GM11168 (cell line): ENCODE measurements around the gene BRIP1.
"Not testable (repeated sequence)": the region's sequence is repeated elsewhere in the genome, so short reads cannot be mapped to it uniquely, and the experiment has no call there.

ENCODE experiments used
- in situ Hi-C: fragments of 300-500 bp; cut with MboI; formaldehyde crosslinking; loops from one replicate; pipeline ENCODE4 v1.12.0; 2022; ENCODE audit warnings: low sequenced_read_pairs; ENCODE audit not compliant: unreplicated experiment

The BRIP1 gene

GRCh38 chr17:61862975-61863800, at the start of gene BRIP1:
Gene BRIP1, minus strand, starts transcription at chr17:61863528. Its CDS starts 1,989 bp downstream, at chr17:61861539.
- in situ Hi-C loops = no loop called here

- in situ Hi-C loops = no loop called here
These were observed 45.1 kb upstream of the BRIP1 start for GRCh38 chr17:61908292-61909037.

- in situ Hi-C loops = no loop called here
These were observed 44.0 kb upstream of the BRIP1 start for GRCh38 chr17:61907361-61907760.

GRCh38 chr17:61904094-61904710, 40.9 kb upstream of the BRIP1 start:
- in situ Hi-C loops = no loop called here

GRCh38 chr17:61903251-61903650, 39.9 kb upstream of the BRIP1 start:
- in situ Hi-C loops = no loop called here

GRCh38 chr17:61897548-61898180, 34.3 kb upstream of the BRIP1 start:
- in situ Hi-C loops = no loop called here

- in situ Hi-C loops = no loop called here
These were observed 32.1 kb upstream of the BRIP1 start for GRCh38 chr17:61895391-61895790.

GRCh38 chr17:61894310-61894709, 31.0 kb upstream of the BRIP1 start:
- in situ Hi-C loops = not testable (repeated sequence)

- in situ Hi-C loops = not testable (repeated sequence)
These were observed 24.4 kb upstream of the BRIP1 start for GRCh38 chr17:61887733-61888132.

GRCh38 chr17:61885865-61886264, 22.5 kb upstream of the BRIP1 start:
- in situ Hi-C loops = not testable (repeated sequence)

GRCh38 chr17:61884864-61885263, 21.5 kb upstream of the BRIP1 start:
- in situ Hi-C loops = no loop called here

- in situ Hi-C loops = no loop called here
These were observed 17.3 kb upstream of the BRIP1 start for GRCh38 chr17:61880589-61881102.

GRCh38 chr17:61878984-61879612, 15.8 kb upstream of the BRIP1 start:
- in situ Hi-C loops = no loop called here

GRCh38 chr17:61878520-61878919, 15.2 kb upstream of the BRIP1 start:
- in situ Hi-C loops = no loop called here

GRCh38 chr17:61877837-61878236, 14.5 kb upstream of the BRIP1 start:
- in situ Hi-C loops = no loop called here

- in situ Hi-C loops = no loop called here
These were observed 12.5 kb upstream of the BRIP1 start for GRCh38 chr17:61875804-61876203.

- in situ Hi-C loops = no loop called here
These were observed 12.0 kb upstream of the BRIP1 start for GRCh38 chr17:61875285-61875684.

GRCh38 chr17:61874075-61874474, 10.7 kb upstream of the BRIP1 start:
- in situ Hi-C loops = no loop called here

- in situ Hi-C loops = no loop called here
These were observed 8.8 kb upstream of the BRIP1 start for GRCh38 chr17:61872099-61872498.

- in situ Hi-C loops = no loop called here
These were observed 5.8 kb upstream of the BRIP1 start for GRCh38 chr17:61869138-61869537.
